Midbrain (tissue), 1 donor: ENCODE data around the gene PRSS27.
"Not testable (repeated sequence)": the region's sequence is repeated elsewhere in the genome, so short reads cannot be mapped to it uniquely, and the experiment has no call there.

Source experiments
- DNase-seq: peaks from one replicate; lab custom pipeline; 2025; lab: John Stamatoyannopoulos, UW

Gene PRSS27

DNA sequence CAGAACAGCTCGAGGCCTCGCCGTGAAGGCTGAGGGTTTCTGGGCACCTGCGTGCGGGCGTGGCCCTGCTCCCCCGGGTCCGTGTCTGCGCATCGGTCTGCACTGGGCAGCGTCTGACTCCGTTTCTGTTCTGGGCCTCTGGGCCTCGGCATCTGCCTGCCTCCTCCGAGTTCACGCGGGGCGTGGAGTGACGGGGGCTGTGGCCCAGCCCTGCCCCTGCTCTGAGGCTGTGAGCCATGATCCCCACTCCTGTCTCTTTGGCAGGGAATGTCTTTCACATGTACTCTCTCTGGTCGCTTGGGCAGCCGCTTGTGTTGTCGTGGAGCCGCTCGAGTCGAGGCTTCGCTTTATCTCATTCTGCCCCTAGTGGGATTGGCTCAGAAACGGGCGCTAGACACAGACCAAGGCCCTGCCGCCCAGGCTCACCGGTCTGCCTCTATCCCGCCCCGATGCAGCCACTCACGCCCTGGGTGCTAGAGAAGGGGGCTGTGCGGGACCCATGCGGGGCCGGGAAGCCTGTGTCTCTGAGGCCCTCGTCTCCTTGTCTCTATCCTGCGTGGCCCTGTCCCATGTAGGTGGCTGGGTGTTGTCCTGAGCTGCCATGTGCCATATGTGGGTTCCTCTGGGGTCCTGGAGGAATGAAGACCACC, 23.3 kb downstream of the PRSS27 start:
- not testable (repeated sequence) for DNase-seq

DNA sequence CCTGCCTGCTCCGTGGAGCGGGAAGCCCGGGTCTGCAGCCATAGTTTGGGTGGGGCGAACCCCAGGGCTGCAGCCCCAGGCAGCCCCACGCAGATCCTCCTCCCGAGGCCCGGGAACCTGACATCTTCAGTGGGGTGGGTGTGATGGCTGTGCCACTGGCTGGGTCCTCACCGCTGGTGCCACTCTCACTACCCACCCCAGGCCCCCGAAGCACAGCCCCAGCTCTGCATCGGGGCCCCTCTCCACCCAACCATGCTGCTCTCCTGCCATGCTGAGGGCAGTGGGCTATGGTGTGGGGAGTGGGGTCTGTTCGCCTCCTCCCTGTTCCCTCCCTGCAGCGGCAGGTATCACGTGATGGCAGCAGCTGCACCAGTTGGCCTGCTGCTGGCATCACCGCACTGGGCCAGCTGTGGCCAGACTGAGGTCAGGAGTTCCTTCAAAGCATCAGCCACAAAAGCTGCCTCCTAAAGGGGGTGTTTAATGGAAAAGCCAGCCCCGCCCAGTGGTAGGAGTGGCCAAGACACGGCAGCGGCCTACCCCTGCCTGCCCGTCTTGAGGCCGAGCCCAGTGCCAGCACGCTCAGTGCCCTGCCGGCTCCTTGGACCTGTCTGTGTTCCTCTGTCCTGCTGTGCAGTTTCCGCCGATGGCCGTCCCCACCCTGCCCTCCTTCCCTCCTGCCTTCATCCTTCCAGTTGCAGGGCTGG, 26.9 kb downstream of the PRSS27 start:
- DNase-seq = peak; percentile 79

DNA sequence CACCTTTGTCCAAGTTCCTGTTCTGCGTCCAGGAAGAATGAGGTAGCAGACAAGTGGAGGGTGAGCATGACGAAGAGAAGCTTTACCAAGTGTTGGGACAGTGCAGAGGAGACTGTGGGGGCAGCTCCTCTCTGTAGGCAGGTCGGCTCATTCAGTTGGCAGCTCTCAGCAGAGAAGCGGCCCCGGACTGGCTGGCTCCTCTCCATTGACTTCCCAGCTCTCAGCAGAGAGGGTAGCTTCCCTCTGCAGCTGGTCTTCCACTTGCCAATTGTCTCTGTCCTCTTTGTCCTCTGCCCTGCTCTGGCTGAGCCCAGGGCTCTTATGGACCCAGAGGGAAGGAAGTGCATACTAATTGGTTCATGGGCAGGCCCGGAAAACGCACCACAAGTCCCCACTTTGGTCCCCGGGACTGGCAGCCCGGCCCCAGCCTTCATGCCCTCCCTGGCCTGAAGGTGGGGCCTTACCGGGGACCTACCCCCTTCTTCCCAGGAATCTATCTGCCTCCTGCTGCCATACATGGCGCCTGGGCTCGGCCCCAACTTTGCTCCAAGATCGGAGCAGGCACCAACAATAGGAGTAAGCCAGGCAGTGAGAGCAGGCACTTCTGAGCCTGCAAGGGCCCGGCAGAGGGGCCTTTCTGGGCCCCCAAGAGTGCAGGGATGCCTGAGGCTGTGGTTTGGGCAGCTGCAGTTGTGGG, 27.6 kb downstream of the PRSS27 start:
- peak; percentile 76 for DNase-seq

DNA sequence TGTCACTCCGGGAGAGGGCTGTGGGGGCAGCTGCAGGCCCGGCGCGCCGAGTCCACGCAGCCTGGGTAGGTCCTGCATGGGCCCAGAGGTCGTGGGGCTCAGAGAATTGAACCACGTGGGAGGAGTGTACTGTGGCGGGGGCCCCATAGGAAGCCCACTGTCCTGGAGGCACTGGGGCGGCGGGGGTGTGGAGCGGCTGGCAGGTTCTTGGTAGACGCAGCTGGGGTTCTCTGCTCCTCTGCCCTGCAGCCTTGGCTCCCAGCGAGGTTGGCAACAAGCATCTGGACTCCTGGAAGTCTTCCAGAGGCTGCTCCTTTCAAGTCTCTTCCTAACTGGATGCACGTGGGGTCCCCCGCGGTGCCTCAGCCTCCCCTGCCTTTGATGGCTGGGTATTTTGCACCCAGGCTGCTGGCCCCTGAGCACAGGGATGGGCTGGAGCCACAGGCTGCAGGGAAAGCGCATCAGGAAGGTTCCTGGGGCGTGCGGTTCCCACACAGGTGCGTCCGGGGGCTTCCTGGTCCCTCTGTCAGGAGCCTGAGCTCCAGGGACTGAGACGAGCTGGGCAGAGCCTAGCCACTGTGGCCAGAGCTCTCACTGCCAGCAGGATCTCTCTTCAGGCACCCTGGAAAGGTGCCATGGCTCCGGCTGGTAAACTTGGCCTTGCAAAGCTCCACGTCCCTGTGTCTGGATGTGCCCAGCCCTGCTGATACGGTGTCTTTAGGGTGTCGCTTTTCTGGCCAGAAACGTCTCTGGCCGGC, 28.4 kb downstream of the PRSS27 start:
- peak; percentile 31 for DNase-seq

DNA sequence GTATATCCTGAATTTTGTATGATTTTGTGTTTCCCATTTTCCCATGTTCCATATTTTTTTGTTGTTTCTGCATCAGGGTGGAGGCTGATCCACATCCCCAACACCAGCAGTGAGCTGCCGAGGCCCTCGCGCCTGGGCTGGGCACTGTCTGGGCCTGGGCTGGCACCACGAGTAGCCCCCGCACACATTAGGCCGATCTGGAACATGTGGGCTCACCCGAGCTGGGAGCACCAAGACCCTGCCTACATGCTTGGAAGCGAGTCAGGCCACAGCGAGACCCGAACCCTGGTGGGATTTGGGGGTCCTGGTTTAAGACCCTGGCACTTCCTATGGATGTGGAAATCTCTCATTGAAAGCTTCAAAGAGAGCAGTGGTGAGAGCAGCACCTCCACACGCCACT, 29.2 kb downstream of the PRSS27 start:
- DNase-seq = no peak

DNA sequence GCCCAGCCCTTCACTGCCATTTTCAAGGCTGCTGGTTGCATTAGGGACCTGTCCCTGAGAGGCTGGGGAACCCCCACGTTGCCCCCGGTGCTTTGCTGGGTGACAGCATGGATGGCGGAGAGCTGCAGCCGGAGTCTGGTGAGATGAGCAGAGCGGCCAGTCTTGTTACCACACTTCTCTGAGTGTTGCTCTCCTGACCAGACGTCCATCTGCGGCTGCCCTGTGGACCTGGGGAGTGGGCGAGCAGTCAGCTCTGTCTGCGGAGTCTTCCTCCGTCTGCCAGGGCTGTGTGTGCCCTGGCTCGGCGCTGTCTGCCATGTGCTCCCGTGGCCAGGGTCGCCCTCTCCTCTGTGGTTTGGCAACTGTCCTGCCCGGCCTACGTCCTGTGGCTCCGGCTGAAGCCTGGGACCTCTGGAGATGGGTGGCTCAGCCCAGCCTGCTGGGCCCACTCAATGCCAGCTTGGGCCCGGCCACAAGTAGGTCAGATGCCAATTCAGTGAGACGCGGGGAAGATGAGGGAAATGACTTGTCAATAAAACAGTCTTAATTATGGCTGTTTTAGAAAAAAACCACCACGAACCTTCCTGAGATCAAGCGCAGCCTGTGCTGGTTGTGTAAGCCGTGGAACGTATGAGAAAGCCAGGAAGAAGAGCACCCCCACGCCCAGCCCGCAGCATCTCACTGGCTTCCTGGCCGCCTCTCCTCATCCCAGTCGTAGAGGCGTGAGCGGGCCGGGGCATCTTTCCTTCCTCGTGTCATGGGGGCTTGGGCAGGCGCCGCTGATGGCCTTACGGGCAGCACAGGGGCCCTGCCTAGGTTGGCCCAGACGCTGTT, 29.8 kb downstream of the PRSS27 start:
- DNase-seq = no peak

DNA sequence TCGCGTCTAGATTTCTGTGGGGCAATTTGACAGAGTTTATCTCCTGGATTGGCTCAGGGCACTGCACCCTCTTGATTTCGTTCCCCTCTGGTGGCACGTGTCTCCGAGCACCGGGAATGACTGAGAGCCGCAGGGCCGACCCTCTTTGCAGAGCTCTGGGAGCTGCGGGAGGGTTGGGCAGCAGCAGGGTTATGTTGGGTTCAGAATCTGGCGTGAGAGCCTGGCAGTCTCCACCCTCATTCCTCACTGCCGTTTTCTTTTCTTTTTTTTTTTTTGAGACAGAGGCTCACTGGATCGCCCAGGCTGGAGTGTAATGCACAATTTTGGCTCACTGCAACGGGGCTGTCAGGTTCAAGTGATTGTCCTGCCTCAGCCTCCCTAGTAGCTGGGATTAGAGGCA, 30.6 kb downstream of the PRSS27 start:
- DNase-seq = not testable (repeated sequence)

DNA sequence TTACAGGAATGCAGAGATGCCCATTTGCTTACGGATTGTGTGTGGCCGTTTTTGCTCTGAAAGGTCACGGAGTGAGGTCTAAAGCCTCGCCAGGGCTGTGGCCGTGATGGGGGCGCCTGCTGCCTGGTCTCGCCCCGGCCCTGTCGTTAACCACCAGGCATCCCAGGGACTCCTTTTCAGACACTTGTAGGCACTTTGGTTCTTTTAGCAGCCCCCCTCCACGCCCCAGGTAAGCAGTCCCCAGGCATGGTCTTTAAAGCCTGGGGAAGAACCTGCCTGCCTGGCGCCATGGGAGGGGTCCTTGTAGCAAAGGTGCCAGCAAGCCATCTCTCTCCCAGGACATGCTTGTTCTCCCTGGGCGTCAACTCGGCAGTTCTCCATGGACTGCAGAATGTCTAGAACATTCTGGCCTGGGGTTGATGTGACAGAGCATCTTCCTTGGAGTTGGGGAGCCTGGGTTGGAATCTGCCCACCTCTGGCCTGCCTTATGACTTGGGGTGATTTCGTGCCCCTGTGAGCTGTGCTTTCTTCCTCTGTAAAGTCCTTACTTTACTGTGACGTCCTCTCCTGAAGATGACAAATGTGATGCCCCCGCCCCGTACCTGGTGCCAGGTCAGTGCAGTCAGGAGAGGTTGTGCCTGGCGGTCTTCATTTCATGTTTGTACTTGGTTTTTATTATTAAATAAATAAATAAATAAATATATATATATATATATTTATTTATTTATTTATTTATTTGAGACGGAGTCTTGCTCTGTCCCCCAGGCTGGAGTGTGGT, 32.3 kb downstream of the PRSS27 start:
- DNase-seq = no peak

DNA sequence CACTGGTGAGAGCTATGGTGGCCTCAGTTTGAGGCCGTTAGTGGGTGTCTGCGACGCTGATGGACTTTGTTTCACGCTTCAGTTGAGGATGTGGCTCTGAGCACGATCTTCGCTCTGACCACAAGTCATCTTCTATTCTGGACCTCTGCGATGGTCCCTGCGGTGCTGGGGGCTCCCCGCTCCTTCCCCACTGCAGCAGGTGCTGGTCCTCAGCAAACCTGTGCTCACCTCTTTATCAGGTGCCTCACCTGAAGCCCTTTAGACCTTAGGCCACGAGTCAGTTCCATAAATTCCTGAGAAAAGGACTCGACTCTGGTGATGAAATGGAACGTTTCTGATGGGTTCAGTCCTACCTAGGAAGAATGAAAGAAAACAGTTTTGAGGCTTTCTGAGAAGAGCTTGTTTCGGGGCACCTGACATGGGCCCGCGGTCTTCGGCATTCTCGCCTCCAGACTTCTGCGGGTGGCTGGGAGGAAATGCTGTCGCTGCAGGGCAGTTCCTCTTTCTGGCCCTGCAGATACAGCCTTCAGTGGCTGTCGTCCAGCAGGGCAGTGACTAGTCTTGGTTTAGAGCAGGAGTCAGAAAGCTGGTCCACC, 33.0 kb downstream of the PRSS27 start:
- peak; percentile 25 for DNase-seq

DNA sequence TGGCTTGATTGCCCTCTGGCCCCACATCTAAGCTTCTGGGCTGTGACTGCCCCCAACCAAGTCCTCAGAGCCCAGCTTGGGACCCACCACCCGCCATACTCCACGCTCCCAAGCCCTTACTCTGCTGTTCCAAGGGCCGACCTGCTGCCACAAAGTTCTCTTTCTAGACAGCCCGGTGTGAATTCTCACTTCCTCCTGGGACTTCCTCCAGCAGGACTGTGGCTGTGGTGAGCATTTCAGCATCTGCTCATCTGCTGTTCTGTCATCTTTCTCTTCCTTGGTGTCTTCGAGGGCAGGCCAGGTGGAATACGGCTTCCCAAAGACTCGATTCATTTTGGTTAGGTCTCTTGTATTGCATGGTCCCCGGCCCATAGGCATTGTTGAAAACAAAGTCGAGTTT, 33.9 kb downstream of the PRSS27 start:
- DNase-seq = not testable (repeated sequence)

DNA sequence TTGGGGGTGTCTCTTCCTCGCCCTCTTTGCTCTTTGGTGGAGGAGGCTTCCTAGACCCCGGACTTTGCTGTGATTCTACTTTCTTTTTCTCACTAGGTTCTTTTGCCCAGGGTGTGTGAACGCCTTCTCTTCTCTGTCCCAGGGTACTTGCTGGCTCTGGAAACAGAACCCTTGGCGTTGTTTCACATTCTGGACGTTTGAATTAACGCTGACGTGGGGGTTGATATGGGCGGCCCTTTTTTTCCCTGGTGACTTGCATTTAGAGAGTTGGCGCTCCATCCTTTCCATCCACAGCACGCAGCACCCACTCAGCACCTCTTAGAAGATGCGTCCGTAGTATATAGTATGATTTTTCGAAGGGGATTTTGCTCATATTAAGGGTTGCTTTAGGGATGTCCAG, 37.0 kb downstream of the PRSS27 start:
- not testable (repeated sequence) for DNase-seq

DNA sequence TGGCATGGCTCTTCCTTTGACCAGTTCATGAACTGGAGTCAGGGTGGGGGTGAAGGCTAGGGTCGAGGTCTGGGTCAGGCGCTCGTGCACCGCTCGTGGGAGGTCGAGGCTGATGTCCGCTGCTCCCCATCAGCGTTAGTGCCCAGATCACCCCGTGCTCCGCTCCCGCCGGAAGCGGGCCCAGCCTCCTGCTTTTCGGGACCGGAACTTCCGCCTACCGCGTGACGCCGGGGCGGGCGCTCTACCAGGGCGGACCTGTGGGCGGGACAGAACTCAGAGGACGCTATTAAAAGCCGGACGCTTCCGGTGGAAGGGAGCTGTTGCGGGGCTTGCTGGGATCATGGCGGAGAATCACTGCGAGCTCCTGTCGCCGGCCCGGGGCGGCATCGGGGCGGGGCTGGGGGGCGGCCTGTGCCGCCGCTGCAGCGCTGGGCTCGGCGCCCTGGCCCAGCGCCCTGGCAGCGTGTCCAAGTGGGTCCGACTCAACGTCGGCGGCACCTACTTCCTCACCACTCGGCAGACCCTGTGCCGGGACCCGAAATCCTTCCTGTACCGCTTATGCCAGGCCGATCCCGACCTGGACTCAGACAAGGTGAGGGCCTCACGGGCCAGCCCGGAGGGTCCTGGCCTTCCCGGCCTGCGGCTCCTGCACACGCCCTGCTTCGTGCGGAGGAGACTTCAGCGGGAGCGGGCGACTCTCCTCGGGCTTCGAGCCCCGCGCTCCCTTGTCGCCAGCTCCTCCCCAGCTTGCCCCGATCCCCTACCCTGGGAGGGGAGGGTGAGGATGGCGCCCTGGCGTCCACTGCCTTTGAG, 37.6 kb downstream of the PRSS27 start, which contains the start of gene KCTD5:
TSS of gene KCTD5 (plus strand) at position 315 of the 813 bp plus-strand sequence. CDS start at position 341, 26 bp downstream.
- DNase-seq = peak; percentile 99

DNA sequence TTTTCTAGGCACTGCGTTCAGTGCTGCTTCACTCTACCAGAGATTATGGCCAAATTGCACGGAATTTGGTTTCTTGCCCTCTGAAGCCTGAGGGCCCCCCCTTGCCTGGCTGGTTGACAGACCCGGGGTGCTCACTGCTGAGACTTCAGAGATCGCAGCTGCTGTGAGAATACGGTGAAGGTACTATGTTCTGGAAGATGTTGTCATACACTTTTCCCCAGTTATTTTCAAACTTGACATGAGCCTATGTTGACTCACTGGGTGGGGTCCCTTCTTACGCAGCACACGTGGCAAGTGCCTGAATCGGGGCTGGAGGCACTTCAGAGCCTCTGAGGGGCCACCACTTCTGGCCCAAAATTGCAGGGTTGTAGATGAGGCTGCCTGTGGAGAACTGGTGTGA, 39.7 kb downstream of the PRSS27 start:
- not testable (repeated sequence) for DNase-seq

DNA sequence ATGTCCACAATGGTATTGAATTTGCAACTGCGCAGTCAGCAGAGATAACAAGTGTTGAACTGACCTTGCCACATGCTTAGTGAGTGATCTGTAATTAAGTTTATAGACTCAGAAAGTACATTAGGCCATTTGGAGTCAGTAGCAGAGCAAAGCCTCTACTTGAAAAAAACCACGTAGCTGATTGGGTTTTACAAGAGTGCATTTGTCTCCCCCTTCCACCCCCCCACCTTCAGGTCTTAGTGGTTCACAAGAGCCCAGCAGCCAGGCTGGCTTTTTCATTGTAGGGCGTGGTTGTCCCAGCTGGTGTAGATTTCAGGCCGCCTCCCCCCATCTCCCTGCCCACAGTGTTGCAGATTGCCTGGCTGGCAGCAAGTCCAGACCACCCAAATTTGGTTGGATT, 40.1 kb downstream of the PRSS27 start:
- not testable (repeated sequence) for DNase-seq

DNA sequence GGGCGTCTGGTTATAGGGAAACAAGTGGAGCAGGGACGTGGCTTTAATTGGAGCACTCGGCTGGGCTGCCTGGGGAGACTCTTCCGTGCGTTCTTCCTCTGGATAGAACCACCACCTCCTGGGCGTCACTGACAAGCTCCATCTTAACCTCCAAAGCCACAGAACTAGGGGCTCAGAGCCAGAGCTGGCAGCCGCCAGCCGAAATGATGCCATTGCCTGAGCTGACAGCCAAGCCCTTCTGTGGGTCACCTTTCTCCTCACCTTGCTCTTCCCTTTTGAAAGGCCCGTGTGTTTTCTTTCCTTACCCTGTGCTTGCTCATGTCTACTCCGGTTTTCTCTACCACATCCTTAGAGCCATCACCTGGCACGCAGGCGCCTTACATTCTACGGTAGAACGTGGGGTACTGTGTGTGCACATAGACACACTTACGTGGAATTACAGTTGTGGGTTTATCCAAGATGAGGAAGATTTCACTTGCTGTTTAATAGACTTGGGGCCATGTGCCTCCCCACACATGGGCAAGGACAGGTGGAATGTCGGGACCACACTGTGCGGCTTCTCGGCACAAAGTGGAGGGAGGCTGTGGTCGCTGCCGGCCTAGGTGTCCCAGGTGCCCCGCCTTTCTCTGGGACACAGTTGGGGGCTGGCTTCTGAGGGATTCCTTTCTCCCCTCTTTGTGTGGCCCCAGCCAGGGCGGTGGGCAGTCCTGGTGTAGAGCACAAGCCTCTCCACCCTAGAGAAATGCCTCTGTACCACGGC, 41.6 kb downstream of the PRSS27 start:
- DNase-seq = not testable (repeated sequence)

DNA sequence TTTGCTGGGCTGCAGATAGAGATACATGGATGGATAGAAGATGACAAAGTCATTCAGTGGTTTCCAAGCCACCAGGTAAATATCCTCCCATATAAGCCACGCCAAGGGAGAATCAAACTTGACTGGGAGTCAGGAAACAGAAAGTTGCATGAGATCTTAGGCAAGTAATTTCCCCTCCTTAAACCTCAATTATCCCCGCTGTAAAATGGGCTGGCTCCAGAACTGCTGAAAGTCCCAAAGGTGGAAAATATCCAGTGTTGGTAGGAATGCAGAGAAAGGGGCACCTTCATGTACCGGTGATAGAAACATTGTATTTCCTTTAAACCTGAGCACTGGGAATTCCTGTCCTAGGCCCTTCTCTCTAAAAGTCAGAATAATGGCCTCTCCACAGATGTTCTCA, 43.1 kb downstream of the PRSS27 start:
- DNase-seq = not testable (repeated sequence)

DNA sequence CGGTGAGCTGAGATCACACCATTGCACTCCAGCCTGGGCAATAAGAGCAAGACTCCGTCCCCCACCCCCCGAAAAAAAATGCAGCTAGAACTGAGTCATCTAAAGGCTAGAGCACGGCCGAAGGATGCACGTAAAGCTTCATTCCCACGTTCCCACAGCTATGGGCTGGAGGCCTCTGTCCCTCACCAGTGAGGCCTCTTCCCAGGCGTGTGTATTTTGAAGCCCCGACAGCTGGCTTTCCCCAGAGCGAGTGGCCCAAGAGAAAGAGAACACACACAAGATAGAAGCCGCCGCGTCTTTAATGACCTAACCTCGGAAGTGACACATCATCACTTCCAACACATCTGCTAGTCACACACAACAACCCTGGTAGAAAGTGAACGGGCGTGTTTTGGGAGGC, 44.3 kb downstream of the PRSS27 start:
- no peak for DNase-seq

DNA sequence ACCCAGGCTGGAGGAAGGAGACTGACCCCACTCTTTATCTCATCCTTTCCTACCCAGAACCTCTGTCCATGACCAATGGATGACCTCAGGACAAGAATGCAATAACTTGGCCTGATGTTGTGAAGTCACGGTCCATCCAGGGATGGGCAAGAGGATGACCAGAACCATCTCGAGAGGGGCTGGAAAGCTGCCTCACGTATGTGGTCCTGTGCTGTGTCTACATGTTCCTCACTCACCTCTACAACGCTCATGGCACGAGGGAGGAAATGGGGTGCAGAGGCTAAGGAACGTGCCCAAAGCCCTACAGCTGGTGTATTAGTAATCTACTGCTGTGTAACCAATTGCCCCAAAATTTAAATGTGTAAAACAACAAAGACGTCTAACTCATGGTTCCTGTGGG, 45.0 kb downstream of the PRSS27 start:
- no peak for DNase-seq
